Thyroid gland (tissue), 4 donors: ENCODE measurements around the gene RAI1. TPM values are rescaled to one million over a fixed set of nuclear protein-coding genes. Genes with fewer than 3 reads are reported as not detected.

Experiments
- DNase-seq, 2 donors: peaks; one replicate each; pipeline ENCODE4 v3.0.0-alpha.2; 2019
- H3K27ac ChIP-seq, 3 donors: fragments of 200-600 bp; sonication (generic); 1 replicate in 2 of 3; 2 replicates in 1 of 3; pipeline ENCODE4 v1.5.1; 2016 to 2019; ENCODE audit warnings: mild to moderate bottlenecking in 1 of 3, moderate library complexity in 1 of 3
- H3K27me3 ChIP-seq: fragments of 200-600 bp; sonication (generic); one replicate; pipeline ENCODE4 v1.5.1; 2019
- H3K36me3 ChIP-seq, 2 donors: fragments of 200-600 bp; sonication (generic); one replicate each; pipeline ENCODE4 v1.5.1; 2016 to 2019
- H3K4me1 ChIP-seq, 2 donors: fragments of 200-600 bp; sonication (generic); one replicate each; pipeline ENCODE4 v1.5.1; 2017 to 2019
- H3K4me3 ChIP-seq, 3 donors: fragments of 200-600 bp; sonication (generic); replicated peaks in 1 of 3; 1 replicate in 2 of 3; 2 replicates in 1 of 3; pipeline ENCODE4 v1.5.1; 2016; ENCODE audit warnings: mild to moderate bottlenecking in 1 of 3
- H3K9me3 ChIP-seq: fragments of 200-600 bp; sonication (generic); one replicate; pipeline ENCODE4 v1.5.1; 2017
- POLR2A ChIP-seq, 2 donors: fragments of 450-650 bp; IDR thresholded peaks; one replicate each; pipeline ENCODE4 v1.6.1; 2017; ENCODE audit warnings: antibody characterized with exemption in 2 of 2, mild to moderate bottlenecking in 2 of 2, moderate library complexity in 1 of 2
- WGBS, 2 donors: methylation state at CpG; one replicate each; pipeline ENCODE4 v1.1.5; 2017; 5-methylcytosine and 5-hydroxymethylcytosine counted together
- intact Hi-C: fragments of 100-400 bp; cut with DNase I; formaldehyde crosslinking; loops from one replicate; pipeline ENCODE4 v1.15.1; 2023
- total RNA-seq, 4 donors: library from RNA; depleted of rRNA; stranded (reverse); fragments of >200 nt; gene quantifications; one replicate each; pipeline ENCODE4 v1.2.3, GENCODE V29; 2016
- TF ChIP-seq, protein P1 (sequence below), 6 experiments: fragments of 200-600 bp in 3 of 6; fragments of 450-650 bp in 3 of 6; sonication (generic) in 3 of 6; IDR thresholded peaks; one replicate each; pipeline ENCODE4 v1.5.1; 2016 to 2019; ENCODE audit warnings: antibody characterized with exemption in 6 of 6, mild to moderate bottlenecking in 2 of 6, inconsistent platforms in 1 of 6, moderate library complexity in 1 of 6

The RAI1 gene
- total RNA-seq, 4 donors from 2014 or later, result 19.1 to 52.3 (median 34.1) TPM

- intact Hi-C loops, result loop anchor here (10.0 kb wide), 1 partner anchor 221 kb away; no protein-coding TSS in a partner anchor
- H3K4me1 ChIP-seq, result peaks cover 24 to 58% of the 10 kb centered on the region in 2 donors
- 71 to 74% methylated on average over 14 of the region's 14 CpGs for WGBS, 2 donors
- no peaks in the 10 kb centered on the region for H3K36me3 ChIP-seq
- no peak overlapping the region for H3K27ac ChIP-seq
- H3K27me3 ChIP-seq, result no peaks in the 10 kb centered on the region
- TF ChIP-seq, protein P1, sequence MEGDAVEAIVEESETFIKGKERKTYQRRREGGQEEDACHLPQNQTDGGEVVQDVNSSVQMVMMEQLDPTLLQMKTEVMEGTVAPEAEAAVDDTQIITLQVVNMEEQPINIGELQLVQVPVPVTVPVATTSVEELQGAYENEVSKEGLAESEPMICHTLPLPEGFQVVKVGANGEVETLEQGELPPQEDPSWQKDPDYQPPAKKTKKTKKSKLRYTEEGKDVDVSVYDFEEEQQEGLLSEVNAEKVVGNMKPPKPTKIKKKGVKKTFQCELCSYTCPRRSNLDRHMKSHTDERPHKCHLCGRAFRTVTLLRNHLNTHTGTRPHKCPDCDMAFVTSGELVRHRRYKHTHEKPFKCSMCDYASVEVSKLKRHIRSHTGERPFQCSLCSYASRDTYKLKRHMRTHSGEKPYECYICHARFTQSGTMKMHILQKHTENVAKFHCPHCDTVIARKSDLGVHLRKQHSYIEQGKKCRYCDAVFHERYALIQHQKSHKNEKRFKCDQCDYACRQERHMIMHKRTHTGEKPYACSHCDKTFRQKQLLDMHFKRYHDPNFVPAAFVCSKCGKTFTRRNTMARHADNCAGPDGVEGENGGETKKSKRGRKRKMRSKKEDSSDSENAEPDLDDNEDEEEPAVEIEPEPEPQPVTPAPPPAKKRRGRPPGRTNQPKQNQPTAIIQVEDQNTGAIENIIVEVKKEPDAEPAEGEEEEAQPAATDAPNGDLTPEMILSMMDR (IDR thresholded peaks at IDR 0.05), result no peak
- TF ChIP-seq POLR2A (IDR thresholded peaks at IDR 0.05), result no peak
- no peaks in the 10 kb centered on the region for H3K9me3 ChIP-seq
- no peak for DNase-seq
- H3K4me3 ChIP-seq, result no peak overlapping the region
Observed at GRCh38 chr17:17703140-17703919, 22.1 kb downstream of the RAI1 start.

DNA sequence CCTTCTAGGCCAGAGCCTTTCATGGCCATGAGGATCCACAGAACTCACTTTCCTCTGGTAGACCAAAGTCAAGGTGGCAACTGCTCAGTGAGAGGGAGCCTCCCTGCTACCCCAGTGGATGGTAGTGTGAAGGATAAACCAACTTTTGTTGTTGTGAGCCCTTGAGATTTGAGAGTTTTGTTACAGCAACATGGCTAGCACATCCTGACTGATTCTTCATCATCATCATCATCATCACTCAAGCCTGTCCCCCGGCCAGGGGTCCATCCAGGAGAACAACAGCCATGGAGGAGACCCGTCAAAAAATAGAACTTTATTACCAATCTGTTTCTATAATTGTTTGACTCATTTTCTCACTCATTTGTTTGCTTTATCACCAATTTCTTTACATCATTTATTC lies 23.7 kb downstream of the RAI1 start:
- no peaks in the 10 kb centered on the region for H3K9me3 ChIP-seq
- 96 to 100% methylated on average over 2 of the region's 2 CpGs for WGBS, 2 donors
- H3K4me3 ChIP-seq, result no peak overlapping the region
- intact Hi-C loops, result loop anchor here (10.0 kb wide), 1 partner anchor 220 kb away; no protein-coding TSS in a partner anchor
- TF ChIP-seq POLR2A (IDR thresholded peaks at IDR 0.05), result no peak
- TF ChIP-seq, protein P1 (IDR thresholded peaks at IDR 0.05), result no peak
- H3K27me3 ChIP-seq, result no peaks in the 10 kb centered on the region
- H3K27ac ChIP-seq, result no peak overlapping the region
- H3K36me3 ChIP-seq, result no peaks in the 10 kb centered on the region
- H3K4me1 ChIP-seq, result peaks cover 8 to 42% of the 10 kb centered on the region in 2 donors
- no peak for DNase-seq

GRCh38 chr17:17706140-17707060 lies 25.1 kb downstream of the RAI1 start:
- H3K27me3 ChIP-seq, result no peaks in the 10 kb centered on the region
- TF ChIP-seq, protein P1 (IDR thresholded peaks at IDR 0.05), result no peak
- no peak for TF ChIP-seq POLR2A (IDR thresholded peaks at IDR 0.05)
- H3K4me3 ChIP-seq, result no peak overlapping the region
- no peaks in the 10 kb centered on the region for H3K9me3 ChIP-seq
- peaks cover 11 to 42% of the 10 kb centered on the region in 2 donors for H3K4me1 ChIP-seq
- 90 to 91% methylated on average over 12 of the region's 12 CpGs for WGBS, 2 donors
- intact Hi-C loops, result loop anchor here (10.0 kb wide), 1 partner anchor 218 kb away; no protein-coding TSS in a partner anchor
- H3K27ac ChIP-seq, result no peak overlapping the region
- H3K36me3 ChIP-seq, result no peaks in the 10 kb centered on the region
- DNase-seq, result no peak

DNA sequence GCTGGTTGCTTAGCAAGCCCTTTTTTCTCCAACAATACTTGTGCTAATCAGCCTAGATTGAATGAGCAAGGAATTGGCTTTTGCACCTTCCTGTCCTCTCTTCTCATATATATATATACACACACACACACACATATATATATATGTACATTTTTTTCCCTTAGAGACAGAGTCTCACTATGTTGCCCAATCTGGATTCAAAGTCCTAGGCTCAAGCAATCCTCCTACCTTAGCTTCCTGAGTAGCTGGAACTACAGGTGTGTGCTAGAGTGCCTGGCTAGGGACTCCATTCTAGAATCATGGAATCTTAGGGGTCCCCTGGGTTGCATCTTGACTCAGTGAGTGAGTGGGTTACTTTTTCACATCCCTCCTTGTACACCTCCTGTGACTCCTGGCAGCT lies 27.0 kb downstream of the RAI1 start:
- no peaks in the 10 kb centered on the region for H3K27me3 ChIP-seq
- peaks cover 15 to 44% of the 10 kb centered on the region in 2 donors for H3K4me1 ChIP-seq
- no peak overlapping the region for H3K4me3 ChIP-seq
- intact Hi-C loops, result loop anchor here (10.0 kb wide), 1 partner anchor 217 kb away; no protein-coding TSS in a partner anchor
- no peaks in the 10 kb centered on the region for H3K9me3 ChIP-seq
- no peak for TF ChIP-seq POLR2A (IDR thresholded peaks at IDR 0.05)
- TF ChIP-seq, protein P1 (IDR thresholded peaks at IDR 0.05), result no peak
- H3K27ac ChIP-seq, result no peak overlapping the region
- H3K36me3 ChIP-seq, result no peaks in the 10 kb centered on the region
- DNase-seq, result no peak
